ENCODE measurements around the gene HIVEP1.

The HIVEP1 gene

DNA sequence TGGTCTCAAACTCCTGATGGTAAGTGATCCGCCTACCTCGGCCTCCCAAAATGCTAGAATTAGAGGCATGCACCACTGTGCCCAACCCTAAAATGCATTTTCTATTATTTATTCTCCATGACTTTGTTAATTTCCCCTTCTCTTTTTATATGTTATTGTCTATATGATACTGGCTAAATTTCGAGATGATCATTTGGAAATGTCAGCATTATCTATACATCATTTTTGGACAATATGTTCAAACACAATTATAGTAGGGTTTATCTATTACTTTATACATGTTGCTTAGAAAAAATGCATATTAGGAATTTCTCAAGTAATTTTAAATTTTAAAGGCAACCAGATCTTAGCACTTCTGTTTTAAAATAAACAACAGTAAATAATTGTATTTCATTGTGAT lies 34.4 kb upstream of the HIVEP1 start:
- no peak overlapping the region for H3K27ac Mint-ChIP-seq
- no peak overlapping the region for H3K4me3 Mint-ChIP-seq
- no peaks in the 10 kb centered on the region for H3K27me3 Mint-ChIP-seq
- no peak for ATAC-seq
- H3K36me3 Mint-ChIP-seq = no peaks in the 10 kb centered on the region
- peaks cover 20% of the 10 kb centered on the region for H3K4me1 Mint-ChIP-seq
- no peaks in the 10 kb centered on the region for H3K9me3 Mint-ChIP-seq

DNA sequence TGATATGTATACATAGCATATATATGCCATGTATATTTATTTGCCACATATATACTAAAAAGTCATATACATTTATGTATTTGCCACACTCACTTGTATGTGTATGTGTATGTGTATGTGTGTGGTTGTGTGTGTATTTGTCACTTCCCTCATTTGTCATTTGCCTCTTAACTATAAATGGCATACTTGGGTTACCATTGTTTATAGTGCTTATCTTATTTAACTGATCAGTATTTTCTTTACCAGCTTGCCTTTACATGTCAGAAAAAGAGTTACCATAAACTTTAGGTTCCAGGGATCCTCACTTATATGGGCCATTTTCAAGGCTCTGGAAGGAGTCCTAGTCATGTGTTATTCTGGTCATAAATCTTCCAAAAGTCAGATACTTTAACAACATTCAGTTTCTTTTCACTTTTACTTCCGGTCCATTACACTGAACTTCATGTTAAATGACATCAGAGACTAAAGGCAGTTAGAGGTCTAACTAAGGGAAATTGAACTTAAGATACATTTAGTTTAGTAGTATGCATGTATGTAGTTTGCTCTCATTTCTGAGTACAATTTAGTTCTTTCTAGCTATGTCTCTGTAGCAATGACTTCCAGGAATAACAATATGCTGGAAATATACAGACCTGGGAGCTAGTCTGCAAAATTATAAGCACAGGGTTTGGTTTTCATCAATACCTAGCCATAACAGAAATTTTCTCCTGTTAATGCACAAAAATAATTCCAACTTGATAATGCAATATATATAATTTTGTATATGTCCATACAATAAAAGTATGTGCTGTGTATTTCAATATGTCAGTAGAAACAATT lies 33.7 kb upstream of the HIVEP1 start:
- Mint-ChIP-seq H3K27me3 (no peaks in the 10 kb centered on the region), H3K9me3 (no peaks in the 10 kb centered on the region), H3K27ac (peak overlapping the region; percentile 22), H3K4me3 (no peak overlapping the region), H3K36me3 (no peaks in the 10 kb centered on the region), H3K4me1 (peaks cover 20% of the 10 kb centered on the region)
- no peak for ATAC-seq

DNA sequence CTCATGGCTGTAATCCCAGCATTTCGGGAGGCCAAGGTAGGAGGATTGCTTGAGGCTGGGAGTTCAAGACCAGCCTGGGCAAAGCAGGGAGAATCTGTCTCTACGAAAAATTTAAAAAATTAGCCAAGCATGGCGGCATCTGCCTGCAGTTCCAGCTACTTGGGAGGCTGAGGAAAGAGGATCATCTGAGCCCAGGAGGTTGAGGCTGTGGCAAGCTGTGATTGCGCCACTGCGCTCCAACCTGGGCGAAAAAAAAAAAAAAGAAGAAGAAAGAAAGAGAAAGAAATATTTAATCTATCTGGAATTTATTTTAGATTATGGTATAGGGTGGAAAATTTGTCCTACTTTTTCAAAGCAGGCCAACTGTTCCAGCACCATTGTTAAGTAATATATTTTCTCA lies 32.2 kb upstream of the HIVEP1 start:
- Mint-ChIP-seq H3K4me1 (peaks cover 20% of the 10 kb centered on the region), H3K9me3 (no peaks in the 10 kb centered on the region), H3K27me3 (no peaks in the 10 kb centered on the region), H3K27ac (no peak overlapping the region), H3K4me3 (no peak overlapping the region), H3K36me3 (no peaks in the 10 kb centered on the region)
- ATAC-seq = no peak

DNA sequence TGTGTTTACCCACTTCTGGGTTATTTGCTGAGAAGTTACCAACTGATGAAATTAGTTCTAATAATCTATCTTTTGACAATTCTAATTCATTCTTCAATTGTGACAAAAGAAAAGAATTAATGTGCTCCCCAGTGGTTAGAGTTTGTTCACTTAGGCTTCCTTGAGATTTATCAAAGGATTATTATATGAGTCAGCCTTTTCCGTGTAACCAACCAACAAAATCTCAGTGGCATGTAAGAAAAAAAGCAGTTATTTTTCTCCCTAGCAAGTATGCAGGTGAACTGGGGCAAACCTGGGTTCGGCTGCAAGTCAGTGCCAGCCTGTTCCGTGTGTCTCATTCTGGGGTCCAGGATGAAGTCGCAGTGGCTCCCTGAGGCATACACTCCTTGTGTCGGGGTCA lies 28.8 kb upstream of the HIVEP1 start:
- H3K27me3 Mint-ChIP-seq = no peaks in the 10 kb centered on the region
- H3K9me3 Mint-ChIP-seq = no peaks in the 10 kb centered on the region
- H3K36me3 Mint-ChIP-seq = no peaks in the 10 kb centered on the region
- peaks cover 3% of the 10 kb centered on the region for H3K4me1 Mint-ChIP-seq
- H3K4me3 Mint-ChIP-seq = no peak overlapping the region
- ATAC-seq = no peak
- H3K27ac Mint-ChIP-seq = no peak overlapping the region

DNA sequence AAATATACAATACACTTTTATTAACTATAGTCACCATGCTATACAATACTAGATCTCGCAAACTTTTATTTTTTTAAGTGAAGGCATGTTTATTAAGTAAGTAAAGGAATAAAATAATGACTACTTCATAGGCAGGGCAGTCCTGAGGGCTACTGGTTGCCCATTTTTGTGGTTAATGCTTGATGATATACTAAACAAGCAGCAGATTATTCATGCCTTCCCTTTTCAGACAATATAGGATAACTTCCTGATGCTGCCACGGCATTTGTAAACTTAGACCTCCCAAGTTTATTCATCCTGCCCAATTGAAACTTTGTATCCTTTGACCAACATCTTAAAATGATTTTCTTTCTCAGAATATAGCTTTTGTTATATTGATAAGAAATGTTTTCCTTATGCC lies 24.7 kb upstream of the HIVEP1 start:
- H3K27ac Mint-ChIP-seq = no peak overlapping the region
- H3K4me3 Mint-ChIP-seq = no peak overlapping the region
- ATAC-seq = no peak
- H3K36me3 Mint-ChIP-seq = no peaks in the 10 kb centered on the region
- H3K9me3 Mint-ChIP-seq = no peaks in the 10 kb centered on the region
- no peaks in the 10 kb centered on the region for H3K27me3 Mint-ChIP-seq
- no peaks in the 10 kb centered on the region for H3K4me1 Mint-ChIP-seq

DNA sequence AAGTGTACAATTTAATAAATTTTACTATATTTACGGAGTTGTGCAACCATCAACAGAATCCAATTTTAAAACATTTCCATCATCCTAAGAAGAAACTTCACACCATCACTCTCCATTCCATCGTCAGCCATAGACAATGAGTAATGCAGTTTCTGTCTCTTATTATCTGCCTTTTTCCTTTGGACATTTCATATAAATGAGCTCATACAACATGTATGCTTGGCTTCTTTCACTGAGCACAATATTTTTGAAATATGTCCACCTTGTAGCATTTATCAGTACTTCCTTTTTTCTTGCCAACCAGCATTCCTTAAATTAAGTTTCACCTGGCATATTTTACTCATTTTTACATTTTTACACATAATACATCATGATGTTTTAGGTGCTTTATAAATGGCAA lies 22.7 kb upstream of the HIVEP1 start:
- no peak for ATAC-seq
- Mint-ChIP-seq H3K4me1 (no peaks in the 10 kb centered on the region), H3K27ac (no peak overlapping the region), H3K36me3 (no peaks in the 10 kb centered on the region), H3K9me3 (no peaks in the 10 kb centered on the region), H3K27me3 (no peaks in the 10 kb centered on the region), H3K4me3 (no peak overlapping the region)

DNA sequence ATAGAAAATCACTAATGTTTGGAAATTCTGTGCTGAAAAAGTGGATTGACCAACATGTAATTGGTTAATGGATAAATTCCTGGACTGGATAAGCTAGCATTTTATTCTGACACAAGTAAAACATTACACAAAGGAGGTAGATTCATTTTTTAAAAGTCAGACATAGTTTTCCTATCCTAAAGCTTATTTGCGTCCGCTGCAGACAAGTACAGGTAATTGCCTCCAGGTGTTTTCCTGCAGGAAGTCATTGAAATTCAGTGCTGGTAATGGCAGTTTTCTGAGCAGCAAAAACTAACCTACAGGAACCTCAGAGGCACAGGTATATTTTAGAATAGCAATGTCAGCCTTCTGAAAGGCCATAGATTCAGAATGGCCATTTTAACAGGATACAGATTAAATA lies 20.0 kb upstream of the HIVEP1 start:
- H3K9me3 Mint-ChIP-seq = no peaks in the 10 kb centered on the region
- H3K36me3 Mint-ChIP-seq = no peaks in the 10 kb centered on the region
- no peaks in the 10 kb centered on the region for H3K27me3 Mint-ChIP-seq
- H3K4me1 Mint-ChIP-seq = no peaks in the 10 kb centered on the region
- no peak overlapping the region for H3K4me3 Mint-ChIP-seq
- H3K27ac Mint-ChIP-seq = no peak overlapping the region
- ATAC-seq = no peak

DNA sequence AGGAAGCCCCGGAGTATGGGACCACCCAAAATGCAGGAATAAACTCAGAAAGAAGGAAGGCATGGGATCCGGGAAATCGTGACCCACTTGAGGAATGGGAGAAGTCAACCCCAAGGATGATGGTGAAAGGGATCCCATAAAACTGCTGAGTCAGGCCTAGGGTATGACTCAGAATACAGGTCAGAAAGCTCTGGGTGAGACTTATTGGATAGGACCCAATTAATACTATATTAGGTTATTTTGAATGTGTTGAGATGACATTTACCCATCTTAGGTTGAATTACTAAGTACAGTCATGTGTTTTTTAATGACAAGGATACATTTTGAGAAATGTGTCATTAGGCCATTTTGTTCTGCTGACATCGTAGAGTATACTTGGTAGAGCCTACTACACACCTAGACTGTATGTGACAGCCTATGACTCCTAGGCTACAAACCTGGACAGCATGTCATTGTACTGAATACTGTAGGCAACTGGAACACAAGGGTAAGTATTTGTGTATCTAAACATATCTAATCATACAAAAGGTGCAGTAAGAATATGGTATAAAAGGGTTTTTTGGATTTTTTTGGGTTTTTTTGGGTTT lies 17.1 kb upstream of the HIVEP1 start:
- Mint-ChIP-seq H3K4me3 (no peak overlapping the region), H3K9me3 (no peaks in the 10 kb centered on the region), H3K4me1 (no peaks in the 10 kb centered on the region), H3K27ac (no peak overlapping the region), H3K27me3 (no peaks in the 10 kb centered on the region), H3K36me3 (no peaks in the 10 kb centered on the region)
- ATAC-seq = no peak

DNA sequence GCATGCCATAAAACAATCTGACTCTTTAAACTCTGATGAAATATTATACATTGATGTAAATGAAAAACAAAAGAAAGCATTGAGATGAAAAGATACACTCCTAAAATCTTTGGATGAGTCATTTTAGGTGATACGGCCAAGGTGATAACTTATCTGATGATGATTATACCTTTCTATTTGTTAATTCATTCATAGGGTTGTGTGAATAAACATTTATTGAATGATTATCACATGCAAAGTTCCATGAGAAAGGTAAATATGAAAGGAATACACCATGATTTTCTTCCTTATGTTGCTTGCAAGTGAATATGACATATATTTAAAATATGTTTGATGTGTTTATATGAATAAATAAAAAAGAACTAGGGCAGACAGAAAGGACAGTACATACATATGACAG lies 15.4 kb upstream of the HIVEP1 start:
- Mint-ChIP-seq H3K27me3 (no peaks in the 10 kb centered on the region), H3K4me3 (no peak overlapping the region), H3K4me1 (no peaks in the 10 kb centered on the region), H3K9me3 (no peaks in the 10 kb centered on the region), H3K27ac (no peak overlapping the region), H3K36me3 (no peaks in the 10 kb centered on the region)
- no peak for ATAC-seq

DNA sequence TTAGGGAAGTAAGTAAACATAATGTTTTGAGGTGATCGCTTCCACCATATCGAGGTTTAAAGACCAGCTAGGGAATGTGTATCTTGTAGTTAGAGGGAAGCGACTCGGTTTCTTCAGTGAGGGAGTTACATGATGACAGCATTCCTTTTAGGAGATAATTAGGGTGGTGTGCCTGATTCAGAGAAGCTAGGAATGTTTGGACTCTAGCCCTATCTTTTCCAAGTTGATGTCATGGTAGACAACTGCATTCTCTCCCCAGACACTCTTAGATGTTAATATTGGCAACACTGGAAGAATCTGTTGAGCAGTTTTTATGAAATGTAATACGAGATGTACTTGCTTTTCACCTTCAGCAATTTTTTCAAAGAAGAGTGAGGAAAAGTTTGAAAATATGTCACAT lies 12.9 kb upstream of the HIVEP1 start:
- no peak overlapping the region for H3K27ac Mint-ChIP-seq
- no peaks in the 10 kb centered on the region for H3K36me3 Mint-ChIP-seq

DNA sequence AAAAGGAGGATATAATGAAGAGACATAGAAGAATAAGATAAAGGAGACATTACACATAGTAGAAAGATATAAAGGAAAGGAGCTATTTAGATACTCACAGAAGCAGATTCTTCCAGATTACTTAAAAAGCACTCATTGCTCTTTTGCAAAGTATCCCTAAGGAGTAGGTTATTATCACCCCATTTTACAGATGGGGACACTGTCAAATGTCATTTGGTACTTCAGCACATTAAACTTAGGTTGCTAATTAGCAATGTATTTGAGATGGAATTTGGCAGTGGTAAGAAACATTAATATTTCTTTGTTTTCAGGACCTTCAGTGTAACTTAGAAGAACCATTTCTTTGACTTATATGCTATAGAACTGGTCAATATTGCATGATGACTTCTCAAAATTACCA lies 11.9 kb upstream of the HIVEP1 start:
- H3K27ac Mint-ChIP-seq = no peak overlapping the region
- H3K4me3 Mint-ChIP-seq = no peak overlapping the region
- no peaks in the 10 kb centered on the region for H3K4me1 Mint-ChIP-seq

More for the DNA sequence above, 12.9 kb upstream of the HIVEP1 start:
- Mint-ChIP-seq H3K27me3 (no peaks in the 10 kb centered on the region), H3K4me1 (no peaks in the 10 kb centered on the region), H3K4me3 (no peak overlapping the region), H3K9me3 (no peaks in the 10 kb centered on the region)
- no peak for ATAC-seq

DNA sequence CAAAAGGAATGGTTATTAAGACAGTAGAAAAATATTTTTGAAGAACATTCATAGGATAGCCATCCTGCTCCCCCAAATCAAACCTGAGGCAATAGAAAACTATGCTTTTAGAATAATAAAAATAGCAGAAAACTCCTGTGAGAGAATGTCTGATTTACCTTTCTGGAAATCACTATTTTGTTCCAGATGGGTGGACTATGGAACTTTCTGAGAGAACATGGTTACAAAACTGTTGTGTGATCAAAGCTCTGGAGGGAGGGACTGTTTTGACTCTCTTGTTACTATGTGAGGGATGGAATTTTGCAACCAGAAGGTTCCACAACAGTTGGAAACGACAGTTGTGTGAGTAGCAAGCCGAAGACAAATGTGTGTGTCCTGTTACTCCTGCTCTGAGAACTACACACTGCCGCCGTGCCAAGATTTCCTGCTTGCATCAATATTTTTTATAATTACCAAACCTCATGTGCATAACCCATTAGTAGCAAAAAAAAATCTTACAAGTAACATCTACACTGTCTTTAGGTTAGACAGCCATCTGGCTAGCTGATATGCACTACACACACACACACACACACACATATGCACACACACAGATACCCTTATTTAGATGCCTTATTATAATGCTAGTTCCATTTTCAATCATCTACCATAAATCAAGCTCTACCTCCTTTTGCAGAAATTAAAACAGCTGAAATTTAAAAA lies 11.0 kb upstream of the HIVEP1 start:
- Mint-ChIP-seq H3K36me3 (no peaks in the 10 kb centered on the region), H3K9me3 (no peaks in the 10 kb centered on the region), H3K27me3 (no peaks in the 10 kb centered on the region), H3K4me3 (no peak overlapping the region), H3K27ac (no peak overlapping the region), H3K4me1 (no peaks in the 10 kb centered on the region)
- no peak for ATAC-seq

More for the DNA sequence above, 11.9 kb upstream of the HIVEP1 start:
- no peak for ATAC-seq
- Mint-ChIP-seq H3K36me3 (no peaks in the 10 kb centered on the region), H3K27me3 (no peaks in the 10 kb centered on the region), H3K9me3 (no peaks in the 10 kb centered on the region)

DNA sequence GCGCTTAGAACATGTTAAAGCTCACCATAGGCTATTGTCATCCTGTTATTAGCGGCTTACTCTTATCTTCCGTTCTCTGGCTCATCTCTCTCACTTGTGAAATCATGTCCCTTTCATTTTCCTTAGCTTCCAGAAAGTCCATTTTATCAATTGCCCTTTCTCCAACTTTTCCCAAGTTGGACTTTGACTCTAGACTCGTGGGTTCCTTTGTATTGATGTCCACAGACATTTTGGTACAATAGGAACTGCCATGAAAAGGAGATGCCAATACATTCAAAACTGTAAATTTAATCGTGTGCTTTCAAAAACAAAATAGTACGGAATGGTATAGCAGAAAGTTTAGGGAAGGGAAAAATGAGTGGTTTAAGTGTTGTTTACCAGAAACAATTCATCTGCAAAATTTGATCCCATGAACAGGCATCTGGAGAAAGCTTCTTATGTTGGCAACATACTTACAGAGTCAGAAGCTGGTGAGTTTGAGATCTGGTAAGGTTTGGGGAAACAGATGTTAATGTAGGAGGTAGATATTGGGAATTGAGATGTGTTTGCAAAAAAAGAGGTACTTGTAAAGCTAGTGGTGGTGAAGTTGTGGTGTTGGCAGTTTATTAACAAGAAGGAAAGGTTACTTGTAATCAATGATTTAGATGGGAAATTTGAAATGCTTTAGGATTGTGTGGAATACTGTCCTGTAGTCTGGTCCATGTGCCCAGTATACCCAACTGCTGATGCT lies 10.2 kb upstream of the HIVEP1 start:
- no peak for ATAC-seq
- Mint-ChIP-seq H3K9me3 (no peaks in the 10 kb centered on the region), H3K27ac (no peak overlapping the region), H3K4me3 (no peak overlapping the region), H3K4me1 (no peaks in the 10 kb centered on the region), H3K36me3 (no peaks in the 10 kb centered on the region), H3K27me3 (no peaks in the 10 kb centered on the region)

DNA sequence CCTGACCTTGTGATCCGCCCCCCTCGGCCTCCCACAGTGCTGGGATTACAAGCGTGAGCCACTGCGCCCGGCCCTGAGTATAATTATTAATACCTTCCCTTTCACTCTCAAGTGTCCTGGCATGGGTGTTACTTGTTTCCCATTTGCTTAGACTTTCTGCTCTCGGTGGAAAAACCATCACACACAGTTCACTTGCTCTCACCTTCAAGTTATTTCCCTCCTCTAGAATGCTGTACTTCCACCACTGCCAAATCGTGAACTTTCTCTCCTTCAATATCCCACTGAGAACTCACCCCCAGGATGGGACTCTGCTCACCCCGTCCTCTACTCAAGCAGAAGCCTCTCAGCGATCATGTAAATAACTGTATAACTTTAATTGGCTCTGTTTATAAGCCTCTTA lies 4.6 kb upstream of the HIVEP1 start:
- ATAC-seq = no peak
- H3K27me3 Mint-ChIP-seq = no peaks in the 10 kb centered on the region
- H3K27ac Mint-ChIP-seq = peak overlapping the region; percentile 97
- no peak overlapping the region for H3K4me3 Mint-ChIP-seq
- H3K36me3 Mint-ChIP-seq = no peaks in the 10 kb centered on the region
- H3K4me1 Mint-ChIP-seq = peaks cover 25% of the 10 kb centered on the region
- H3K9me3 Mint-ChIP-seq = no peaks in the 10 kb centered on the region

DNA sequence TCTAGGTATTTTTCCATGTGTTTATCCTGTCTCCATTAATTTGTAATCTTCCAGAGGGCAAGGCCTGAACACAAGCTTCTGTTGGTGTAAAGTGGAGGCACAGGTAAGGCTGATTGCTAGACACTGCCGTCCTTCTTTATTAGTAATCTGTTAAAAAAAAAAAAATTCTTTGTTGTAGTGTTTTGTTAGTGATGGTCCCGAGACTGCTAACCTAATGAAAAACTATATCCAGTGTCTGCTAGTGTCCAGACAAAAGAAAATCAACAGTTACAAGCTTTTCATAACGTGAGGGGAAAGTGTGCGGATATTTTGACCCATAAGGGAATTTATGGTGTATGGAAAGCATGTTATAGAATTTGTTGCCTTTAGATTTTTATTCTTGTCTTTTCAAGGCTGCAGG lies 4.2 kb upstream of the HIVEP1 start:
- Mint-ChIP-seq H3K27me3 (no peaks in the 10 kb centered on the region), H3K9me3 (no peaks in the 10 kb centered on the region), H3K36me3 (peaks cover 1% of the 10 kb centered on the region), H3K27ac (peak overlapping the region; percentile 97), H3K4me1 (peaks cover 25% of the 10 kb centered on the region), H3K4me3 (peak overlapping the region; percentile 93)
- ATAC-seq = no peak
